ENCODE data around the gene NCOR1. TPM values are rescaled to one million over a fixed set of nuclear protein-coding genes. Genes with fewer than 3 reads are reported as not detected.
"Not testable (repeated sequence)": the region's sequence is repeated elsewhere in the genome, so short reads cannot be mapped to it uniquely, and the experiment has no call there.

NCOR1 gene
- total RNA-seq: 205 TPM

DNA sequence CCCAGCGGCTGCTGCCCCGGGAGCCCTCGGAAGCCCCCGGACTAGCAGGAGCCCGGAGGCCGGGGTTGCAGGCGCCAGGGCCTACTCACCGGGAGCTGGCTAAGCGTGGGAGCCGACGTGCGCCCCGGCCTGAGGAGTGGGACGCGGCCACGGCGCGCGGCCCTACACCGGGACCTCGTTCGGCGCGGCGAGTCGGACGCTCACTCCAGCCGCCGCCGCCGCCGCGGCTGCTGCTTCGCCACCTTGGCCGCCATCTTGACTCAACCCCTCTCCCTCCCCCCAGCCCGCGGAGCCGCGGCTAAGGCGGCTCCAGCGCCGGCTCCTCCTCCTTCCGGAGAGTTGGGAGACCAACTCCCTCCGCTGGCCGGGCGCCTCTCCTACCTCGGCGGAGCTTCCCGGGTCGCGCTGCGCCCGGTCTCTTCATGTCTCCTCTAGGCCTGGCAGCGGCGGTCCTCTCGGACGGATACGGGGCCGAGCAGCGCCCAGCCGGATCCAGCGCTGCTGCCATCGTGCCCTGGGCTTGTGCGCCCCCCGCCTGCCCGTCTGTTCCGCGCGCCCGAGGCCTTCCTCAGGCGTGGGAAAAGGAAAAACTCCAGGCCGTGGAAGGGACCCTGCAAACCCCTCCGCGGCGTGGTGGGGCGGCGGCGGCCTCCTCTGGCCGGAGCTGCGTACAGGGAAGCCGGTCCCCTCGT lies at the start of gene NCOR1:
Gene NCOR1 (minus strand): TSS at position 262 of the 692 bp plus-strand sequence. CDS start 20,965 bp downstream, outside the sequence.
- DNase-seq (ENCODE audit: low spot score): peak; percentile 94

DNA sequence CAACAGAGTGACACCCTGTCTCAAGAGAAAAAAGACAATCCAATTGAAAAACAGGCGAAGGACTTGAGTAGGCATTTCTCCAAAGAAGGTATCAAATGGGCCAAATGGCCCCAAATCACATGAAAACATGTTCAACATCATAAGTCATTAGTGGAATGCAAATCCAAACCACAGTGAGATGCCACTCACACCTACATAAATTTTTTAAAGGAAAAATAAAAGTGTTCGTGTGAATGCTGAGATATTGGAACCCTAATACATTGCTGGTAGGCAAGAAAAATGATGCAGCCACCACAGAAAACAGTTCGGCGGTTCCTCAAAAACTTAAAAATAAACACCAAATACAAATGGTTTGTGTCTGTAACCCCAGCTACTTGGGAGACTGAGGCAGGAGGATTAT lies 46.9 kb upstream of the NCOR1 start:
- DNase-seq (ENCODE audit: low spot score): no peak

DNA sequence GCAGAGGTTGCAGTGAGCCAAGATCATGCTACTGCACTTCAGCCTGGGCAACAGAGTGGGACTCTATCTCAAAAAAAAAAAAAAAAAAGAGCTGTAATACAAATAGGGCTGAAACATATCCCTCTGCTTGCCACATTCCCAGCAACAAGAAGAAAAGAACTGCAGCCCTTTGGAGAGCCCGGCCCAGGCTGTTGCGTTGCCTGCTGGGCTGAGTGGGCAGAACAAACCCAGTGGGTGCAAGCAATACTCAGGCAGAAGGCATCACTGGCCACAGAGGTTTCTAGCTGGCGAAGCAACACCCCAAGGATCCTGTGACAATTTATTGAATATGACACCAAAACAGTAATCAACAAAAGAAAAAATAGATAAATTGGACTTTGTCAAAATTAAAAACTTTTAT lies 45.7 kb upstream of the NCOR1 start:
- DNase-seq (ENCODE audit: low spot score): no peak

DNA sequence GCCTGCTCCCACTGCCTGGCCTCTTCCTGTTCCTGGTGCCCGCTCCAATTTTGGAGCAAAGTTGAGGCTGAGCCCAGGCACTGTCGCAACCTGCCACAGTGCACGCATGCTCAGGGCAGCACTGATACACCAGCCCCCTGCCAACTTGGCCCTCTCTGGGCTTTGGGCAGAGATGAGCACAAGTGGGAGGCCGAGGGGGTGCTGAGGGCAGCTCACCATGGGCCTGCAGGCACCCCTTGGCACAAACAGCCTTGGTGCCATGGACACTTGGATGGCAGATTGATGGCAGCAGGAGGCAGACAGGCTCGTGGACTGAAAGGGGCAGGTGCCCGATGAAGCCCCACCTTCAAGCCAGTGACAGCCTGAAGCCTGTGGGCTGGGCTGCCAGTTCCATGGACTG lies 44.6 kb upstream of the NCOR1 start:
- no peak for DNase-seq (ENCODE audit: low spot score)

DNA sequence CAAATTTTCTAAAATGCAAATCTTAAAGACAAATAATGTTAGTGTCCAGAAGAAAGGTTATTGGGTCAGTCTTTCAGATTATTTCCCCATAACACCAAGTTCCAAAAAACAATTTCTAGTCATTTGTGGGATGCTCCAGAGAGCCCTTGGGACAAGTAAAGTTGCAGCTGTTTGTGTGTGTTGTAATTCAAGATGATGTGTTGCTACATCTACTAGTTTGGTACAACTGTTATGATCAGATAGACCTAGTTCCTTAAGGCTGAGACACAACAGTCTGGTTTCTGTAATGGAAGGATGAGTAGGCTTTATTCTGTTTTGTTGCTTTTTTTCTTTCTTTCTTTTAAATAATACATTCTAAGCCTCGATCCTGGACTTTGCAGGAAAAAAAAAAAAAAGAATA lies 43.6 kb upstream of the NCOR1 start:
- DNase-seq (ENCODE audit: low spot score): no peak

DNA sequence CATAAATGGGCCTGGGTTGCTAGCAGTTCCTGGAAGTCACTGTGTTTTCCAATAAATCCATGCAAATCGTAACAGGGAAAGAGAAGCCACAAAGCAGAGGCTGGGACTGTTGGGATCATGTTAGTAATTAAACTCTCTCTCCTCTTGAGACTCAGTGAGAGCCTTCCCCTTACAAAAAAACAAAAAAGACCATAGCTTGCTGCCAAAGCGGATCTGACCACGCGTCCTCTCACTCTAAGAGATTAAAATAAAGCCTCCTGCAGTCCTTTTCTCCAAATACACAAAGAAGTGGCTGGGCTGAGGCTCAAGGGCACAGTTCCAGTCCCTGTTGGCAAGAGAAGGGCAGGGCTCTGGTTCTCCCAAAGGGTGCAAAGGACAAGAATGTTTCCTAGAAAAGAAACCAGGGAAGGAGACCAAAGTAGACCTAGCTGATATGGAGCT lies 40.2 kb upstream of the NCOR1 start:
- peak; percentile 71 for DNase-seq (ENCODE audit: low spot score)

DNA sequence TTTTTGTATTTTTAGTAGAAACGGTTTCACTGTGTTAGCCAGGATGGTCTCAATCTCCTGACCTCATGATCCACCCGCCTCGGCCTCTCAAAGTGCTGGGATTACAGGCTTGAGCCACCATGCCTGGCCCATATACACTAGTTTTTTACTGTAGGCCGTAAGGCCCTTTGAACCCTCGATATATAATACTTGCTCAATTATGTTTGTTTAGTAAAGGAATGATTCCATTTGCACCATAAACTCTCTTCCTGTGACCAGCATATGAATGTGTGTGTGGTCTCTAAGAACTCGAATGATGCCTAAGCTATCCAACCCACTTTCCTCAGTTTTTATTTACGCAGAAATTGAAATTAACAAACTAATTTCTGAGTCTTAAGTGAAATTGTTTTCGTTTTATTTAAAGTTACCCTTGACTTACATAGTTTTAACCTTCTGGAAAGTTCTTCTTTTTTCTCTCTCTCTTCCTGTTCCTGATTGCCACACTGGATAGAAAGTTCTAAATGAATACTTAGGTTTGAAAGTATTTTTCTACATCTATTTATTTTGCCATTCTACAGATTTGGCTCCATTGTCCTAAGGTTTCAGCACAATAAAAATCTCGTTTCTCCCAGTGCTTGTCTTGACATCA lies 39.6 kb upstream of the NCOR1 start:
- DNase-seq (ENCODE audit: low spot score): no peak

DNA sequence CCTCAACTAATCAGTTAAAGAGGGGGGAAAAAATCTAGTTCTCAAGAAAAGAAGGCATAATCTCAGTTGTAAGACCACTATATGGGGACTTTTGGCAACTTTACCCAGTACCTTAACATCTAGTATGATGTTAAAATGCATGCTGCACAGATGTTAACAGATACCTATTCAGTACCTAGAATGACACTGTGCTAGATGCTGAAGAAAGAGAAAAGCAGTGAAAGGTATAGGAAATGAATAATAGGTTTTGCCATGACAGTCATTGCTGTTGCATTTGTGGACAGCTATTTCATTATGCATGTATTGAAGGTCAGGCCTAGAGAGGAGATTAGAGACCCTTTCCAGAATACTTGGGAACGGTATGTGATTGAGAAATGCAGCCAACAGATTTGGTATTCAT lies 36.2 kb upstream of the NCOR1 start:
- no peak for DNase-seq (ENCODE audit: low spot score)

DNA sequence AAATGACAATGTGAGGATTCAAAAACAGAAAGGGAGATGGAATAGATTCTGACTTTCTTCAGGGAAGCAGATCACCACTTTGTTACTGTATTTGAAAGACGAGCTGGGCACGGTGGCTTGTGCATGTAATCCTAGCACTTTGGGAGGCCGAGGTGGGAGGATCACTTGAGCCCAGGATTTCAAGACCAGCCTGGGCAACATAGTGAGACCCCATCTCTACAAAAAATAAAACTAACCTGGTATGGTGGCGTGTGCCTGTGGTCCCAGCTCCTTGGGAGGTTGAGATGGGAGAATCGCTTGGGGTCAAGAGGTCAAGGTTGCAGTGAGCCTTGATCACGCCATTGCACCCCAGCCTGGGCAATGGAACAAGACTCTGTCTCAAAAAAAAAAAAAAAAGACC lies 35.7 kb upstream of the NCOR1 start:
- no peak for DNase-seq (ENCODE audit: low spot score)

DNA sequence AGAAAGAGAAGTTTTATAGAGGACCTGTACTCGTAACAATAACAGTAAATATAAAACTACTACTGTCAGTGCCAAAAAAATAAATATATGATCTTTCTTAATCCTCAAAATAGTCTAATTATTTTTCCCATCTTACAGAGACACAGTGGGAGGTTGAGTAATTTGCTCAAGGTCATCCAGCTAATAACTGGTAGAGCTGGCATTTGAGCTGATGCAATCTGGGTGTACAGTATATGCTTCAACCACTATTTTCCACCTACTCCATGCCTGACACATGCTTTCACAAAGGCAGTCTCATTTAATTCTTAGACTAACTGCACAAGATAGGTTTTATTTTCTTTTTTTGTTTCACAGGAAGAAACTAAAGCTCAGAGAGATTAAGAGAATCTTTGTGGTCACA lies 35.3 kb upstream of the NCOR1 start:
- DNase-seq (ENCODE audit: low spot score): no peak

DNA sequence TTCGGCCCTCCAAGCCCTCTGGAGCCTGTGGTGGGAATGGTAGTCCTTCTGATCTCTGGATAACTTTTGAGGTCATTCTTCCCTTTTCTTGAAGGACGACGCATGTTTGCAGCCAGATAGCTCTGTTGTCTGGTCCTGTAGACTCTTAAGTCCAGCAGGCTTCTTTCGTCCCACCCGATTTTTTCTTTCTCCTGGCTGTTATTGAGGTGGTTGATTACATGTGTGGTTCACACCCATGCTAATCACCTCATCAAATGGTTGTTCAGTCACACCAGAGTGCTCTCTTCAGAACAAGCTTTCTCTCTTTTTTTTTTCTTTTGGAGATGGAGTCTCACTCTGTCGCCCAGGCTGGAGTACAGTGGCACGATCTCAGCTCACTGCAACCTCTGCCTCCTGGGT lies 32.3 kb upstream of the NCOR1 start:
- DNase-seq (ENCODE audit: low spot score): no peak

DNA sequence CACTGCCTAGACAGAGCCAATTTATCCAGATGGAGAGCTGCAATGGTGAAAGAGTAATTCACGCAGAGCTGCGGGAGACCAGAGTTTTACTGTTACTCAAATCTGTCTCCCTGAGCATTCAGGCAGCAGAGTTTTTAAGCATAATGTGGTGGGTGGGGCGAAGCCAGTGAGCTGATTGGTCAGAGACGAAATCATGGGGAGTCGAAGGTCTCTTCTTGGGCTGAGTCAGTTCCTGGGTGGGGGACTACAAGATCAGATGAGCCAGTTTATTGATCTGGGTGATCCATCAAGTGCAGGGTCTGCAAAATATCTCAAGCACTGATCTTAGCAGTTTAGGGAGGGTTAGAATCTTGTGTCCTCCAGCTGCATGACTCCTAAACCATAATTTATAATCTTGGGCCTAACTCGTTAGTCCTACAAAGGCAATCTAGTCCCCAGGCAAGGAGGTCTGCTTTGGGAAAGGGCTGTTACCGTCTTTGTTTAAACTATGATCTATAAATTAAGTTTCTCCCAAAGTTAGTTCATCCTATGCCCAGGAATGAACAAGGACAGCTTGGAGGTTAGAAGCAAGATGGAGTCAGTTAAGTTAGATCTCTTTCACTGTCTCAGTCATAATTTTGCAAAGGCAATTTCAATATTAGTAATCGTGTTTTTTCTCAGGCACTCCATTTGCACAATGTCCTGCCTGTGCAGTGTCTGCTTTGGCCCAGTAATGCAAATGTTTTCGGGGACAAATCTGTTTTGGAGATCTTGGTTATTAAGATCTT lies 28.6 kb upstream of the NCOR1 start:
- DNase-seq (ENCODE audit: low spot score): no peak

DNA sequence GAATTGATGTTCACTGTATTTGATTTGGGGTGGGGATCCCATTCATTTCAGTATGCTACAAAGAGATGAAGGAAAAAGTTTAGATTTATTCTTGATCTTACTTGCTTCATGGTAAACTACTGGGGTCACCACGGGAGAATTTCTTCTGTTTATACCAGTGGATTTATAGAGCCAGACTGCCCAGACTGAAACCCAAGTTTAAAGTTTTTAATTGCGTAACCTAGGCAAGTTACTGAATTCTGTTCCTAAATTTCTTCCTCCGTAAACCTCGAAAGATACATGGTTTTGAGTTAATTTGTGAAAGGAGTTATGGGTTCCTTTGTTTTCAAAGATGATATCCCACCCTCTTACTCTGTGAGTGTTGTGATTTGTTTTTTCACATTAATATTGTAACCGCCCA lies 28.1 kb upstream of the NCOR1 start:
- no peak for DNase-seq (ENCODE audit: low spot score)

DNA sequence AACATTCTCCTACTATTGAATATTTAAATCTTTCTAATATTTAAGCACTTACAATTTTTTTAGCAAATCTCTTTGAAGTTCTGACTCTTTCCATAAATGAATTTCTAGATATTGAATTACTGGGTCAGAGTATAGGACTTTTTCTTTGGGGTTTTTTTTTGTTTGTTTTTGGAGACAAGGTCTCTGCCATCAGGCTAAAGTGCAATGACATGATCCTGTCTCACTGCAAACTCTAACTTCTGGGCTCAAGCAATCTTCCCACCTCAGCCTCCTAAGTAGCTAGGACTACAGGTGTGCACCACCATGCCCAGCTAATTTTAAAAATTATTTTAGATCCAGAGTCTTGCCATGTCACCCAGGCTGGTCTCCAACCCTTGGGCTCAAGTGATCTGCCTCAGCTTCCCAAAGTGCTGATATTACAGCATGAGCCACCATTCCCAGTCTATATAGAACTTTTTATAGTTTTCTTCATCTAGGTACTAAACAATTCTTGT lies 26.6 kb upstream of the NCOR1 start:
- DNase-seq (ENCODE audit: low spot score): no peak

DNA sequence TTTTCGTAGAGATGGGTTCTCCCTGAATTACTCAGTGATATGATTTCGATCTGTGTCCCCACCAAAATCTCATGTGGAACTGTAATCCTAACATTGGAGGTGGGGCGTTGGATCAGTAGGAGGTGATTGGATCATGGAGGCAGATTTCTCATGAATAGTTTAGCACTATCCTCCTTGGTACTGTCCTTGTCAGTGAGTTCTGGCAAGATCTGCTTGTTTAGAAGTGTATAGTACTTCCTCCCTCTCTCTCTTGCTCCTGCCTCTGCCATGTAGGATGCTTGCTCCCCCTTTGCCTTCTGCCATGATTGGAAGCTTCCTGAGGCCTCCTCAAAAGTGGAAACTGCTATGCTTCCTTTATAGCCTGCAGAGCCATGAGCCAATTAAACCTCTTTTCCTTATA lies 24.6 kb upstream of the NCOR1 start:
- DNase-seq (ENCODE audit: low spot score): no peak

DNA sequence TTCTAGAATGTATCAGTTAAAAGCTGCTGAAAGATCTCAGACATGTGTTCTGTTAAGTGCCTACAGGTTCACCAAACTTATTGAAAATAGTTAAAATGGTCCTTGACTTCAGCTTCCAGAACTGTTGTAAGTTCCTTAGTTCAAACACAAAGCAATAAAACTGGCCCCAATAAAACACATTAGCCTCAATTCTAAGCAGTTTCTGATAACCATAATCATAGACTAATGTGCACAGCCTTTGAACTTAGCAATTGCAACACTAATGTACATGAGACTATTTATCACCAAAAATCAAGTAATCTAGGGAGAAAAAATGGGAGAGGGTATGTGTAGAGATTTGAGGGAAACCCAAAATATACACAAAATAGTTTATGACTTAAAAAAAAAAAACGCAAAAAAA lies 17.1 kb upstream of the NCOR1 start:
- no peak for DNase-seq (ENCODE audit: low spot score)

DNA sequence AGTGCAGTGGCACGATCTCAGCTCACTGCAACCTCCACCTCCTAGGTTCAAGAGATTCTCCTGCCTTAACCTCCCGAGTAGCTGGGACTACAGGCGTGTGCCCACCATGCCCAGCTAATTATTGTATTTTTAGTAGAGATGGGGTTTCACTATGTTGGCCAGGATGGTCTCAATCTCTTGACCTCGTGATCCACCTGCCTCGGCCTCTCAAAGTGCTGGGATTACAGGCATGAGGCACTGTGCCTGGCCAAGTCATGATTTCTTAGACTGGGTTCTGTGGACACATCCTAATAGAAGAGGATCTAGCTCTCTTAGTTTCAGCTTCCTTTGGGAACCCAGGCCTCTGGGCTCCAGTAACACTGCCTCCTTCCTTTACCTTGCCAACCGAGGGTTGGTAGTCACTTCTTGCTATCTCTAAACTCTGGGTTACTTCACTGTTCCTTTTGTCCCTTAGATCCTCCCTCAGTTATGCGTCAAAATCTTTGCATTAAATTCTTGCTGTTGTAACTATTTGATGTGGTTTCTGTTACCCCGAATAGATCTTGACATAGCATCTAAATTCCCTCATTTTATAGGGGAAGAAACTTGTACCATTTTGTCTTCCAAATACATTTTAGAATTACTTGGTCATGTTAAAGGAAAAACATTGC lies 14.7 kb upstream of the NCOR1 start:
- DNase-seq (ENCODE audit: low spot score): not testable (repeated sequence)

DNA sequence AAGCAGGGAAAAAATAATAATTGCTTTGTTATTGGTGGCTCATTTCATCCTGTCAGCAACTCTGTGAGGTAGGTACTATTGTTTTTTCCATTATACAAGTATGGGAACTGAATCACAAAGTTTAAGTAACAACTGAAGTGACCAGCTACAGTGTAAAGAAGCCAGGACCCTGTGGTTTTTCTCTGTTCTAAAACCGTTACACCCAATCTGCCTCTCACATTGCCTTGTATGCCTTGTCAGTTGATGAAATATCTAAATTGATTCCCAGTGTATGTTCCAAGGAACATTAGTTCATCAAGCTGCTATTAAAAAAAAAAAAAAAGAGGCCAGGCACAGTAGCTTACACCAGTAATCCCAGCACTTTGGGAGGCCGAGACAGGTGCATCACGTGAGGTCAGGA lies 7.1 kb upstream of the NCOR1 start:
- no peak for DNase-seq (ENCODE audit: low spot score)

DNA sequence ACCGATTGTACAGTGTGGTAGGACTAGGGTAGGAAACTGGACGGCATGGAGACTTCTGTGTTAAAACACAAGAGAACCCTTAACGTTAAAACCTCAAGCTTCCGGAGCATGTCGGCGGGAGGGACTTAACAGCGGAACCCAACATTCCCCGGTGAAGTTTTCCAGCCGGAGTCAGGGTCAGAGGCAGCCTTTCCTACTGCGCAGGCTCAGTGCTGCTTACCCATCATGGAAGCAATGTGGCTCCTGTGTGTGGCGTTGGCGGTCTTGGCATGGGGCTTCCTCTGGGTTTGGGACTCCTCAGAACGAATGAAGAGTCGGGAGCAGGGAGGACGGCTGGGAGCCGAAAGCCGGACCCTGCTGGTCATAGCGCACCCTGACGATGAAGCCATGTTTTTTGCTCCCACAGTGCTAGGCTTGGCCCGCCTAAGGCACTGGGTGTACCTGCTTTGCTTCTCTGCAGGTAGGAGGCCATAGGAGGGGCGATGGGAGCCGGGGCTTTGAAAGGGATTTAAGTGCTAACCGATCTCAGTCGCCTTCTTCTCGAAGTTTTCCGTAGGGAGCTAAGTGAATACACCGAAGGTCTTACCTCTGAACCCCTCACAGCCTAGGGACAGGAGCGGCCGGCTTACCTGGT lies 1.8 kb upstream of the NCOR1 start, which contains the start of gene PIGL:
Gene PIGL (plus strand): TSS at position 209 of the 634 bp plus-strand sequence. CDS start 17 bp downstream, at position 226.
- DNase-seq (ENCODE audit: low spot score): peak; percentile 93

DNA sequence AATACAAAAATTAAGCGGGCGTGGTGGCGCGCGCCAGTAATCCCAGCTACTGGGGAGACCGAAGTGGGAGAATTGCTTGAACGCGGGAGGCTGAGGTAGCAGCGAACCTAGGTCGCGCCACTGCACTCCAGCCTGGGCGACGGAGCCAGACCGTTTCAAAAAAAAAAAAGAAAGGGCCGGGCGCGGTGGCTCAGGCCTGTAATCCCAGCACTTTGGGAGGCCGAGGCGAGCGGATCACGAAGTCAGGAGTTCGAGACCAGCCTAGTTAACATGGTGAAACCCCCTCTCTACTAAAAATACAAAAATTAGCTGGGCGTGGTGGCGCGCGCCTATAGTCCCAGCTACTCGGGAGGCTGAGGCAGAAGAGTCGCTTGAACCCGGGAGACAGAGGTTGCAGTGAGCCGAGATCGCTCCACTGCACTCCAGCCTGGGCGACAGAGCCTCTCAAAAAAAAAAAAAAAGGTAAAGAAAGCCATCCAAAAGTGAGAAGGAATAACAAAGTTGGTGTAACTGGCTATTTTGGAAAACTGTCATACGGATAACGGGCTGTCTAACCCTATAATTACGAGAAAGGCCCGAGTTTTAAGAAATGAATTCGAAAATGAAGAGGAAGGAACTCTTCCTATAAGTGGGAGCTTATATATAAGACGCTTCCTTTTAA lies 1.1 kb upstream of the NCOR1 start:
- not testable (repeated sequence) for DNase-seq (ENCODE audit: low spot score)

DNA sequence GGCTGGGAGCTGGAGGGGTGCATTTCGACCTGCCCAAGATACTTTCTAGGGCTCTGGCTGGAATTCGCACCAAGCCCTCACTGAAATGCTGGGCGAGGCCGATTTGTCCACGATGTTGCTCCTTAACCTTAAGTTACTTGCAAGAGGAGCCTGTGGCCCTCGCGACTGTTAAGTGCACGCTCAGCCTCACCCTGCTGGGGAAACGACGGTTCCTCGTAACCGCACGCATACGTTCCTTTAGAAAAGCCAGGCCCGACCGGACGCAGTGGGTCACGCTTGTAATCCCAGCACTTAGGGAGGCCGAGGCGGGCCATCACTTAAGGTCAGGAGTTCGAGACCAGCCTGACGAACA lies 607 bp upstream of the NCOR1 start:
- DNase-seq (ENCODE audit: low spot score): no peak
